Smooth muscle cell (in vitro differentiated cells): ENCODE data around the gene PREB. TPM values are rescaled to one million over a fixed set of nuclear protein-coding genes. Genes with fewer than 3 reads are reported as not detected.

Experiments
- DNase-seq: peaks from one replicate; lab custom pipeline; 2025; ENCODE audit not compliant: unreplicated experiment; lab: John Stamatoyannopoulos, UW
- H2AFZ ChIP-seq: fragments of 200-600 bp; sonication (generic); 2 replicates; pipeline ENCODE4 v1.6.0; 2016; ENCODE audit warnings: antibody characterized with exemption, low read depth, mild to moderate bottlenecking
- H3F3A ChIP-seq: fragments of 200-600 bp; sonication (generic); 2 replicates; pipeline ENCODE4 v1.6.0; 2017; ENCODE audit warnings: antibody characterized with exemption, low read depth
- H3K27ac ChIP-seq: fragments of 200-600 bp; sonication (generic); 2 replicates; pipeline ENCODE4 v1.5.1; 2016; ENCODE audit warnings: low read depth, mild to moderate bottlenecking
- H3K27me3 ChIP-seq: fragments of 200-600 bp; sonication (generic); 2 replicates; pipeline ENCODE4 v1.6.1; 2016; ENCODE audit warnings: low read depth, mild to moderate bottlenecking
- H3K36me3 ChIP-seq: fragments of 200-600 bp; sonication (generic); 2 replicates; pipeline ENCODE4 v1.5.1; 2016; ENCODE audit warnings: low read depth
- H3K4me1 ChIP-seq: fragments of 200-600 bp; sonication (generic); 2 replicates; pipeline ENCODE4 v1.5.1; 2016; ENCODE audit warnings: low read depth
- H3K4me2 ChIP-seq: fragments of 200-600 bp; sonication (generic); 2 replicates; pipeline ENCODE4 v1.6.0; 2016; ENCODE audit warnings: mild to moderate bottlenecking
- H3K4me3 ChIP-seq: fragments of 200-600 bp; sonication (generic); 2 replicates; pipeline ENCODE4 v1.5.1; 2016; ENCODE audit warnings: mild to moderate bottlenecking
- H3K79me2 ChIP-seq: fragments of 200-600 bp; sonication (generic); 2 replicates; pipeline ENCODE4 v1.6.0; 2016; ENCODE audit warnings: low read depth, mild to moderate bottlenecking
- H3K9ac ChIP-seq: fragments of 200-600 bp; sonication (generic); 2 replicates; pipeline ENCODE4 v1.6.0; 2016; ENCODE audit warnings: low read depth
- H3K9me3 ChIP-seq: fragments of 200-600 bp; sonication (generic); replicated peaks from 2 replicates; pipeline ENCODE4 v1.5.1; 2016; ENCODE audit warnings: low read depth
- H4K20me1 ChIP-seq: fragments of 200-600 bp; sonication (generic); 2 replicates; pipeline ENCODE4 v1.6.0; 2016; ENCODE audit warnings: low read depth
- CTCF ChIP-seq: fragments of 200-600 bp; sonication (generic); IDR thresholded peaks from 2 replicates; pipeline ENCODE4 v1.5.1; 2017; ENCODE audit warnings: borderline replicate concordance, mild to moderate bottlenecking, antibody characterized with exemption; ENCODE audit not compliant: insufficient read depth, poor library complexity, severe bottlenecking
- WGBS: methylation state at CpG from one replicate; pipeline ENCODE4 v1.1.7; 2016; ENCODE audit warnings: low lambda C conversion rate; 5-methylcytosine and 5-hydroxymethylcytosine counted together
- polyA plus RNA-seq: library from polyadenylated mRNA; unstranded; fragments of >200 nt; fragmentation: Nextera tagmentation; extraction: Ambion mirVana; gene quantifications from 2 replicates; pipeline ENCODE4 v1.2.1, GENCODE V29; 2016
- total RNA-seq: library from RNA; depleted of rRNA; stranded (reverse); fragments of >200 nt; gene quantifications from 2 replicates; pipeline ENCODE4 v1.2.3, GENCODE V29; 2014

PREB gene
- total and polyA plus RNA-seq, 2 experiments from 2014 or later, result 53.2 to 62.6 TPM

GRCh38 chr2:27154488-27154887 is 20.1 kb upstream of the PREB start:
- Histone ChIP-seq H3K36me3 (no peaks in the 10 kb centered on the region), H3K9me3 (no peaks in the 10 kb centered on the region), H3K4me1 (no peaks in the 10 kb centered on the region), H2AFZ (no peak overlapping the region), H3K4me2 (no peak overlapping the region), H3F3A (no peaks in the 10 kb centered on the region), H4K20me1 (no peaks in the 10 kb centered on the region), H3K4me3 (no peak overlapping the region), H3K79me2 (no peaks in the 10 kb centered on the region), H3K9ac (no peak overlapping the region), H3K27ac (no peak overlapping the region), H3K27me3 (no peaks in the 10 kb centered on the region)
- DNase-seq, result no peak
- 67% methylated on average over 6 of the region's 6 CpGs for WGBS
- TF ChIP-seq CTCF, result no peak

- TF ChIP-seq CTCF, result no peak
- no peak overlapping the region for H3K27ac ChIP-seq
Measured at GRCh38 chr2:27152796-27153464, 18.5 kb upstream of the PREB start.

DNA sequence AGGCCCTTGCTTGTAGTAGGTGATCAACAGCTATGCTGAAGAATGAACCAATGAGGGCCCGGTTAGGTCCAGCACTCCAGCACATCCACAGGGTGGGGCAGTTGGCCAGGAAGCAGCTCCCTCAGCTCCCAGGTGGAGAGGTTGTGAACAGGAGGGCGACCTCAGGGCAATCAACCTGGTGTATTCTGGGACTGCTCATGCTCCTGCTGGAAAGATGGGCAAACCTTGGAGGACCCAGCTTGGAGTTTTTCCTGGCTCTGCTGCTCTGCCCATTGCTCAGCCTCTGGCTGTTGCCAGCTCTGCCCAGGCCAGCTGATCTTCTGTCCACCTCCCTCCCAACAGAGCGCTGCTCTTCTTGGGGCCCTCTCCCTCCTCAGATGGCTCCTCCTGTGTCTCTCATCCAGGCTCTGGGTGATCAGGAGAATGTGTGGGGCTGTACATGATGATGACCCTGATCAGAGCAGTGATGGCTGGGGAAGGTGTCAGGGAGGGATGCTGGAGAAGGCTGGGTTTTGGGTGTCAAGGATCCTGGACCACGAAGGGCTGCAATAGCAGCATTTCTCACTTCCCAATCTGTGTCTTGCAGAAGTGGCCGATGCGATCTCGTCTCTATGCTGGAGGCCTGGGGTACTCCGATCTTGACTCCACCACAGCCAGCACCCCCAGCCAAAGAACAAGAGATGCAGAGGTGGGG is 17.8 kb upstream of the PREB start:
- H3K9me3 ChIP-seq, result no peaks in the 10 kb centered on the region
- no peak overlapping the region for H3K4me2 ChIP-seq
- H3K36me3 ChIP-seq, result no peaks in the 10 kb centered on the region
- DNase-seq, result no peak
- H3K79me2 ChIP-seq, result no peaks in the 10 kb centered on the region
- no peaks in the 10 kb centered on the region for H3F3A ChIP-seq
- H4K20me1 ChIP-seq, result no peaks in the 10 kb centered on the region
- no peaks in the 10 kb centered on the region for H3K27me3 ChIP-seq
- H3K4me3 ChIP-seq, result no peak overlapping the region
- 83% methylated on average over 7 of the region's 8 CpGs for WGBS
- H2AFZ ChIP-seq, result no peak overlapping the region
- no peak overlapping the region for H3K27ac ChIP-seq
- TF ChIP-seq CTCF, result no peak
- no peak overlapping the region for H3K9ac ChIP-seq
- no peaks in the 10 kb centered on the region for H3K4me1 ChIP-seq

More at GRCh38 chr2:27152796-27153464, 18.5 kb upstream of the PREB start:
- no peak for DNase-seq
- Histone ChIP-seq H3K4me1 (no peaks in the 10 kb centered on the region), H3K9ac (no peak overlapping the region), H3K79me2 (no peaks in the 10 kb centered on the region), H3K4me3 (no peak overlapping the region), H2AFZ (no peak overlapping the region), H3K36me3 (no peaks in the 10 kb centered on the region), H3K4me2 (no peak overlapping the region), H3F3A (no peaks in the 10 kb centered on the region), H3K27me3 (no peaks in the 10 kb centered on the region), H3K9me3 (no peaks in the 10 kb centered on the region), H4K20me1 (no peaks in the 10 kb centered on the region)
- 36% methylated on average over 2 of the region's 2 CpGs for WGBS
